ENCODE measurements around the gene PPP1R37.

PPP1R37 gene

DNA sequence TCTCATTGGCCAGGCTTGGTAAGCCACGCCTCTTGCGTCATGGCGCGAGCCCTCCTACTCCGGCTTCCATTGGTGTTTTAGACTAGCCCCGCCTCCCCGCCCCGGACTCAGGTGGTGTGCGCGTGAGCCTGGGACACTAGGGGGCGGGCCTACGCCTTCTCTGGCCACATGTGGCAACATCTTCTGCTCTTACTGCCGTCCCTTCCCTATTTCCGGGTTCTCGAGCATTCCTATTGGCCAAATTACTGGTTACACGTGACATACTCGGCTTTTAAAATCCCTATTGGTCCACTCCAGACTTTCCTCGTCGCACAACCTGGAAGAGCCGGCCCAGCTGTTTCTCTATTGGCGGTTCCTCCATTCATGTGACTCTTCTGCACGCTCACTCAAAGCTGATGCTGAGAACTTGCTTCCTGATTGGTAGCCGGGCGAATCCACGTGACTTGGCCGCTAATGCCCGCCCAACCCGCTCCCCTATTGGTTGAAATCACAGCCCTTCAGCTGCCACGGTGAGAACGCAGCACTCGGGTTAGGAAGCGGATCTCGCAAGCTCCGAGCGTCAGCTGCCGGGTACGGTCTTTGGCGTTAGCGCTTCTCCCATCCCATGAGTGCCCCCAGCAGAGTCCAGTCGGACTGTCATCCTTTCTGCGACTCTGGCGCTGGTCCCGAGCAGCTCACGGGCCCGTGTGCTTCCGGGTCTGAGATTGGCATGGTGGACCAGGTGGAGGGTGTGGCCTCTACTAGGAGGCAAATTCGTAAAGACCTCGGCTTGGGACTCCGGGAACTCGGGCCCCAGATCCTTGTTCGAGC lies 85.5 kb downstream of the PPP1R37 start, which contains the start of gene BLOC1S3:
TSS of gene BLOC1S3 (plus strand) at position 523 of the 810 bp plus-strand sequence. CDS start 513 bp downstream, outside the sequence.
- TF ChIP-seq, protein P1, sequence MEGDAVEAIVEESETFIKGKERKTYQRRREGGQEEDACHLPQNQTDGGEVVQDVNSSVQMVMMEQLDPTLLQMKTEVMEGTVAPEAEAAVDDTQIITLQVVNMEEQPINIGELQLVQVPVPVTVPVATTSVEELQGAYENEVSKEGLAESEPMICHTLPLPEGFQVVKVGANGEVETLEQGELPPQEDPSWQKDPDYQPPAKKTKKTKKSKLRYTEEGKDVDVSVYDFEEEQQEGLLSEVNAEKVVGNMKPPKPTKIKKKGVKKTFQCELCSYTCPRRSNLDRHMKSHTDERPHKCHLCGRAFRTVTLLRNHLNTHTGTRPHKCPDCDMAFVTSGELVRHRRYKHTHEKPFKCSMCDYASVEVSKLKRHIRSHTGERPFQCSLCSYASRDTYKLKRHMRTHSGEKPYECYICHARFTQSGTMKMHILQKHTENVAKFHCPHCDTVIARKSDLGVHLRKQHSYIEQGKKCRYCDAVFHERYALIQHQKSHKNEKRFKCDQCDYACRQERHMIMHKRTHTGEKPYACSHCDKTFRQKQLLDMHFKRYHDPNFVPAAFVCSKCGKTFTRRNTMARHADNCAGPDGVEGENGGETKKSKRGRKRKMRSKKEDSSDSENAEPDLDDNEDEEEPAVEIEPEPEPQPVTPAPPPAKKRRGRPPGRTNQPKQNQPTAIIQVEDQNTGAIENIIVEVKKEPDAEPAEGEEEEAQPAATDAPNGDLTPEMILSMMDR (IDR thresholded peaks at IDR 0.05; ENCODE audit: insufficient read depth, low read depth, low read length, missing control alignments), result peak; percentile 48
- H3K4me3 ChIP-seq (ENCODE audit: low read length), result peak within 1 kb of the TSS; percentile 97
- DNase-seq (ENCODE audit: low read depth), result peak; percentile 100

DNA sequence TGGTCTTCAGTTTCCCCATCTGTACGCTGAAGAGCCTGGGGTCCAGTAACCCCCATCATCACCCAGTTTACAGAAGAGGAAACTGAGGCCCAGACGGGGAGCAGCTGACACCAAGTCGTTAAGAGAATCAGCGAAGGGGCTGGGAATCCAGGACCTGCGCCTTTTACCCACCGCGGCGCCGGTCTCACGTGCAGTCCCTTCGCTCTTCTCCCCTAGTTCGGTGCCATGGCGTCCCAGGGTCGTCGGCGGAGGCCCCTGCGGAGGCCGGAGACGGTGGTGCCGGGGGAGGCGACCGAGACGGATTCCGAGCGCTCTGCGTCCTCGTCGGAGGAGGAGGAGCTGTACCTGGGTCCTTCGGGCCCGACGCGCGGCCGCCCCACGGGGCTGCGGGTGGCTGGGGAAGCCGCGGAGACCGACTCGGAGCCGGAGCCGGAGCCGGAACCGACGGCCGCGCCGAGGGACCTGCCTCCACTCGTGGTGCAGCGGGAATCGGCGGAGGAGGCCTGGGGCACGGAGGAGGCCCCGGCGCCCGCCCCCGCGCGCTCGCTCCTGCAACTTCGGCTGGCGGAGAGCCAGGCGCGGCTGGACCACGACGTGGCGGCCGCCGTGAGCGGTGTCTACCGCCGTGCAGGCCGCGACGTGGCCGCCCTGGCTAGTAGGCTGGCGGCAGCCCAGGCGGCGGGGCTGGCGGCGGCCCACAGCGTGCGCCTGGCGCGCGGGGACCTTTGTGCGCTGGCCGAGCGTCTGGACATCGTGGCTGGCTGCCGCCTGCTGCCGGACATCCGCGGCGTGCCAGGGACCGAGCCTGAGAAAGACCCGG lies 86.3 kb downstream of the PPP1R37 start:
- TF ChIP-seq, protein P1 (IDR thresholded peaks at IDR 0.05; ENCODE audit: insufficient read depth, low read depth, low read length, missing control alignments), result no peak
- peak; percentile 45 for DNase-seq (ENCODE audit: low read depth)
- H3K4me3 ChIP-seq (ENCODE audit: low read length), result peak overlapping the region; percentile 97

DNA sequence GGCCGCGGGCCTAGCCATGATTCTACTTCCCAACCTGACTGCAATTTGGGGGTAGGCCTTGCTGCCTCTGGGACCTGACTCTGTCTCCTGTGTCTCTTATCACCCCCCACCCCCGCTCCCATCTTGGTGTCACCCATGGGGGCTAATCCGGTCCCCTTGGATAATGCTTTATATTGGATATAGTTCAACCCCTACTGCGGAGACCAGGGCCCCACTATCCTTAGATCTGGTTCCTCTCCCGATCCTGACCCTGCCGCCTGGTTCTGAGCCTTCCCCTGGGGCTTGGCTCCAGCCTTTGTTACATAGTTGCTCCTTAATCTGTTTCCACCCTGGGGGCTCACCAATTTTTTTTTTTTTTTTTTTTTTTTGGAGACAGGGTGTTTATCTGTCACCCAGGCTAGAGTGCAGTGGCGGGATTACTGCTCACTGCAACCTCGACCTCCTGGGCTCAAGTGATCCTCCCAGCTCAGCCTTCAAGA lies 87.0 kb downstream of the PPP1R37 start:
- TF ChIP-seq, protein P1 (IDR thresholded peaks at IDR 0.05; ENCODE audit: insufficient read depth, low read depth, low read length, missing control alignments), result no peak
- peak overlapping the region; percentile 97 for H3K4me3 ChIP-seq (ENCODE audit: low read length)
- DNase-seq (ENCODE audit: low read depth), result no peak

DNA sequence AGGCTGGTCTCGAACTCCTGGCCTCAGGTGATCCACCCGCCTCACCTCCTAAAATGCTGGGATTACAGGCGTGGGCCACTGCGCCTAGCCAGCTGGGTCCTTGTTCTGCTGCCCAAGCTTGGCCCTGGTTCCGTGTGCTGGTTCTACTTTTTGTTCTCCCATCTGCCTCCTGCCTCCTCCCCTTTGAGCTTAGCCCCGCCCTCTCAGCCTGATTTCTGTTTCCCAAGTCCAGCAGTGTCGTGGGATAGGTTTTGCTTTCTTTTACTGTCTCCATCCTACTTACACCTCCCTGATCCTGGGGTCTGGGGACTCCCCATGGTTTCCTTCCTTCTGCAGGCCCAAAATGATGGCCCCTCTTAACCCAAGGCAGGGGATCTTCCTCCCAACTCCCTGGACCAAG lies 88.0 kb downstream of the PPP1R37 start:
- TF ChIP-seq, protein P1 (IDR thresholded peaks at IDR 0.05; ENCODE audit: insufficient read depth, low read depth, low read length, missing control alignments), result no peak
- no peak overlapping the region for H3K4me3 ChIP-seq (ENCODE audit: low read length)
- no peak for DNase-seq (ENCODE audit: low read depth)

DNA sequence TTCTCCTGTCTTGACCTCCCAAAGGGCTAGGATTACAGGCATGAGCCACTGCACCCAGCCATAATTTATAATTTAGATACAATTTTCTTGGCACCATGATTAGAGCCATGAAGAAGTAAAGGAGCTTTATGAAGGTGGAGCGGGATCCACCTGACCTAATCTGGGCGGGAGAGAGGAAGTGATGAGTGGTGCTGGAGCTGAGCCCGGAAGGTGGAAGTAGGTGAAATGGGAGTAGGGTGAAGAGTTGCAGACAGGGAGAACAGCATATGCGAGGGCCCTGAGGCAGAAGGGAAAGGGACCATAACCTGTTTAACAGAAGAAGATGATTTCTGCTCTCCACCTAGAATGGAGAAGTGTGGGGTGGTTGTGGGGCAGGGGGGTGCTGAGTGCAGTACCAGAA lies 89.8 kb downstream of the PPP1R37 start:
- DNase-seq (ENCODE audit: low read depth), result peak; percentile 63
- no peak overlapping the region for H3K4me3 ChIP-seq (ENCODE audit: low read length)
- TF ChIP-seq, protein P1 (IDR thresholded peaks at IDR 0.05; ENCODE audit: insufficient read depth, low read depth, low read length, missing control alignments), result no peak

DNA sequence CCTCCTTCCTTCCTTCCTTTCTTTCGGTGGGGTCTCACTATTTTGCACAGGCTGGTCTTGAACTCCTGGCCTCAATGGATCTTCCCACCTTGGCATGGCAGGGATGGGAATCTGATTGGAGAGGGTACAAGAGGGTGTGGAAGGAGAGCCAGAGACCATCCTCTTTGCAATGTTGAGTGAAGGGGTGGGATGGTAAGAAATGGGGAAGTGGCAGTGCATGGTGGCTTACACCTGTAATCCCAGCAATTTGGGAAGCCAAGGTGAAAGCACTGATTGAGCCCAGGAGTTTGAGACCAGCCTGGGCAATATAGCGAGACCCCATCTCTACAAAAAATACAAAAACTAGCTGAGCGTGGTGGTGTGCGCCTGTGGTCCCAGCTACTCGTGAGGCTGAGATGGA lies 91.1 kb downstream of the PPP1R37 start:
- no peak overlapping the region for H3K4me3 ChIP-seq (ENCODE audit: low read length)
- TF ChIP-seq, protein P1 (IDR thresholded peaks at IDR 0.05; ENCODE audit: insufficient read depth, low read depth, low read length, missing control alignments), result no peak

More for the DNA sequence above, 91.1 kb downstream of the PPP1R37 start:
- no peak for DNase-seq (ENCODE audit: low read depth)
